ENCODE measurements around the gene GABRB1.

GABRB1 gene

DNA sequence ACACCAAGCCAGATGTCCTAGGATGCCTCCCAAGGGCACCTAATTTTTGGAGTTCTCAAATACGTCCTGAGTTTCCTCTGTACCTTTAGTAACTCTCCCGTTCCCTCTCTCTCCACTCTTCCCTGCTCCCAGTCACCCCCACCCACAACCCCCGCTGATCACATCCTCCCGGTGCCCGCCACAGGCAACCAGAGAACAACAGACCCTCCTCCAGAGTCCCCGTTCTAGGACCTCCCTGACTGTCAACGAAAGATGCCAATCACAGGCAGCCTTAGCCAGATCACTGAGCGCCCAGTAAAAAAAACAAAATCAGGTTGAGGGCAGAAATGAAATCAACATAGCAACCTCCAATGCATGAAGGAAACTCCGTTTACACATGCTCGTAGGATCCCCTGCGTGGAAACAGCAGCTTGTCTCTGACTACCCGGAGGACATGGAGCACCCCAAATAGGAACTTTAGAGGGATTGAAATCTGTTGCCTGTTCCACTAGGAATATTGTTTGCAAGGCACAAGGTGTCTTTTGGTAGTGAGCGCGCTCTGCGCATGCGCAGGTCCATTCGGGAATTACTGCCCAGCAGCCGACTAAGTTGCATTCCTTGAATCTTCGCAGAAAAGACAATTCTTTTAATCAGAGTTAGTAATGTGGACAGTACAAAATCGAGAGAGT, at the start of gene GABRB1:
TSS of gene GABRB1 (plus strand) at position 557 of the 668 bp plus-strand sequence.
- DNase-seq, result peak in 1 of 4 experiments; percentile 2

DNA sequence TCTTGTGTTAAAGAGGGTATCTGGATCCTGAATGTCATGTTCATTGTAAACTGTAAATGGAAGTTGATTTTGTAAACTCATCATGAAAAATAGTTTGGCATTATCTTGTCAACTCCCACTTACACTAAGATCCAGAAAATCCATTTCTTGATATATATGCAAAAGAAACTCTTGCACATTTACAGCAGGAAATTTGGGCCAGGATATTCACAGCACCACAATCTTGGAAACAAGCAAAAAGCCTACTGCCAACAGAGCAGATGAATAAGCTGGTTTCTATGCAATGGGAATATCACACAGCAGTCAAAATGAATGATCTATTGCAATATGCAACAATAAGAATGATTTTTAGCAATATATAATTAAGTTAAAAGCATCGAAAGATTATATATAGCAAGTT, 46.6 kb upstream of the GABRB1 start:
- no peak for DNase-seq

DNA sequence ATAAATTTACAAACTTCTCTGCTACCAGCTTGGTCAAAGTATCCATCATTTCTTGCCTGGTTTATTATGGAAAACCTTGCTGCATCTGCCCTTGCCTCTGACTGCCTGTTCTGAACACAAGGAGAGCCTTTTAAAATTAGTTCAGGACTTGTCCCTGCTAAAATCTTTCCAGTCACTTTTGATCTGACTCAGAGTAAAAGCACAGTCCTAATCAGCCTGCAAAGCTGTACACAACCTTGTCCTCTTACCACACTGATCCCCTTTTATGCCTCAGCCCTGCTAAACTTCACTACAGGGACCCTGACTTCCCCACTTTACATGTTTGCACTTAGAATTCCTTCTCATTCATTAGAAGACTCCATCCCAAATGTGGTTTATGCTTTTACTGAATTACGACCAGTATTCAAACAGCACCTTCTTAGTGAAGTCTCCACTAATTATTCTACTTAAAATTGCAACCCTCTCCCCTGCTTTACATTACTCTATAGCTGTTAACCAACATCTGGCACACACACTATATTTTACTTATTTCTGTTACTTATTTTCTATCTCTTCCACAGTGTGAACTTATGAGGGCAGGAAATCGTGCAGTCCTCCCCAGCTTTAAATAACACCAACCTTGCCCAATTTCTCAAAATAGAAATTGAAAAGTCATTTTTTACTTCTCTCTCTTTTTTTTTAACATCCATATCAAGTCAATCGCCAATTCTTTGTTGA, 44.3 kb upstream of the GABRB1 start:
- no peak for DNase-seq

DNA sequence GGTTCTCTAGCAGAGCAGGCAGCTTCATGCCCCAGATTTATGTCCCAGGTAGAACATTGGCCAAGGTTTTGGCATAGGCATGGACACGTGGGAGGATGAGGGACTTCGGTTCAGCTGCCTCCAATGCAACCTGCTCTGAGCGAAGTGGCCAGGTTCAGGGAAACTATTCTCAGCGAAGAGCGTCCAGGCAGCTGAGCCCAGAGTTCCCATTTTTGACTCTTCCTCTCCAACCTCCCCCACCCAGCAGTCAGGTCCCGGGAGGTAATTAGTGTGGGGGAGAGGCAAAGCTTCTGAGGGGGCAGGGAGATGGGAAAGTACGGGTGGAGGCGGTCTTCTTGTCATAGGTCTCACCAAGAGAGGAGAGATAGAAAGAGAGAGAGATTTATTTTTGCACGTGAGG, 39.0 kb upstream of the GABRB1 start:
- no peak for DNase-seq

DNA sequence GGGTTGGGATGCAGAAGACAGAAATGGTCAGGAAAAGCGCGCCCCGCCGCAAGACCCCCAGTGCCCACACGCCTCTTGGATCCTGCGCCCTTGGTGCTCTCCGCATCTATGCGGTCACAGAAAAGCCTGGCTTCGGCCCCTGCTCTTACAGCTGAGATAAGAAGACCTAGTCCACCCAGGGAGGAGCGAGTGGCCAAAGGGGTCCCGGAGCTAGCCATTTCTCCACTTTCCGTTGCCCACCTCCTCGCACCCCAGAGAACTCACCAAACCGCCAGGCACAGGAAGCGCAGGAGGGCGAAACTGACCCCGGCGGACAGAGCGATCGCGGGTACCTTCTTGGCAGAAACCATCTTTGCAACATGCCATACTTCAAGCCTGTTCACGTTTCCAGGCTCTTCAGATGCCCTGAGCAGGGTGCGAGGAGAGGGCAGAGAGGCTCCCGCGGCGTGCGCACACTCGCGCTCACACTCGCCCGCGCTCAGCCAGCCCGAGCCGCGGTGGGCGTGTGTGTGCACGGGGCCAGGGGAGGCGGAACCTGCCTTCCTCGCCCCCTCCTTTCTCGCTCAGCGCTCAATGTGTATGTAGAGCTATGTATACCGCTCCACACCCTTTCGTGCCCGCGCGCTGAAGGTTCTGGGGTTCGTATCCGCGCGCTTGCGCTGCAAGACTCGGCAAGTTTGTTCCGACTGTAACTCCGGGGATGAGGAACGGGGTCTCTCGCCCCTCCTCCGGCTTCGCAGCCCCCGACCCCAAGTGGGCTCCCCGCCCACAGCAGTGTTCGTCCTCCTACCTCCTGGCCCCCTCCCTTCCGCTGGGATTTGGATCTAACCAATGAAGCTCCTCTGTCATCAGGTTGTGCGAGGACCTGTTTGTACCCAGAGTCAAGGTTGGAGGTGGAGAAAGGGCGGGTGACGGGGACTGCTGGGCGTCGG, 38.0 kb upstream of the GABRB1 start, which contains the start of gene GABRA4:
TSS of gene GABRA4 (minus strand) at position 507 of the 932 bp plus-strand sequence. CDS start at position 350, 157 bp downstream.
- peak in 2 of 4 experiments; percentile 0 for DNase-seq

DNA sequence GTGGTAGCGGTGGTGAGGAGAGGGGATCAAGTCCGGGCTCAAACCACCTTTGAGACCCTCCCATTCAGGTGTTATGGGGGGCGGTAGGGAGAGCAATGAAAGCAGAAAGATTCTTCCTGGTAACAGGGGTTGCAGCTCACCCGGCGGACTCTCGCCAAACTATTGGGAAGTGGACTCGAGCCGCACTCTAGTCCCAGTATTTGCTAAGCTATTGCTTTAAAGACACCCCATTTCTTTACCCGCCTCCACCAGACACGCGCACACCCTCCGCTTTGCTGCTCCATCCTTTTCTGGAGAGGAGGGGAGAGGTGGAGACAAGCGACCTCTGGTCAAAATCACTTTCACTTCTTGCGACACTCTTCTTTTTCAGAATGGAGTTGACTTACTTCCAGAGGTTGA, 37.4 kb upstream of the GABRB1 start:
- no peak for DNase-seq

DNA sequence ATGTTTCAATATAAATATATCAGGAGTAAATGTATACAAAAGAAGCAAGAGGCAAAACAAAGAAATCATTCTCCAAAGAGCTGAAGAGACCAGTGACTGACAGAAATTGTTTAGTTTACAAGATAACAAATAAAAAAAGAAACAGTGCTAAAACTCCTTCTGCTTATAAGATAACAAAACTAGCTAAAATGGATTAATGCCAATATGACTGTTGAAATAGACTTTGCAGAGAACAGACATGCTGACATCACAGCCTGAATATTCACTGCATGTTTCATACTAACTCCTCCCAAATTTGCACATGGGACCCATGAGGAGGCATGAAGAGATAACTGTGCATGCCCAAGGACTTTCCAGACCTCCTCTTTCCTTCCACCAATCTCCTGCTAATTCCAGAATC, 31.8 kb upstream of the GABRB1 start:
- DNase-seq, result no peak

DNA sequence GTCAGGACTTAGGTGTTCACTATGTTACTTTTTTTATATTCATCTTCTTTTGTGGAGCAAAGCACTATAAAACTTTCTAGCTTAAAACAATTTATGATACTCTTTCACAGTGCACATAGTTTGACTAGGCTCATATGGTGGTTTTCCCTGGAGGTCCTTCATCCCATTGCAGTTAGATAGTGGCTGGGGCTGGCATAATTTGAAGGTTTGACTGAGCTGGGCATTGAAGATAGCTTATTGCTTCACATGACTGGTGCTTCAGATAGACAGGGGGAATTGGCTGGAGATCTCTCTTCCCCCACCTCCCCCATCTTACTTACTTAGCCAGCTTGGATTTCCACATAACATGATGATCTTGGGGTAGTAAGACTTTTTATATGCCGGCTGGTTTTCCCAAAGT, 31.0 kb upstream of the GABRB1 start:
- DNase-seq, result no peak

DNA sequence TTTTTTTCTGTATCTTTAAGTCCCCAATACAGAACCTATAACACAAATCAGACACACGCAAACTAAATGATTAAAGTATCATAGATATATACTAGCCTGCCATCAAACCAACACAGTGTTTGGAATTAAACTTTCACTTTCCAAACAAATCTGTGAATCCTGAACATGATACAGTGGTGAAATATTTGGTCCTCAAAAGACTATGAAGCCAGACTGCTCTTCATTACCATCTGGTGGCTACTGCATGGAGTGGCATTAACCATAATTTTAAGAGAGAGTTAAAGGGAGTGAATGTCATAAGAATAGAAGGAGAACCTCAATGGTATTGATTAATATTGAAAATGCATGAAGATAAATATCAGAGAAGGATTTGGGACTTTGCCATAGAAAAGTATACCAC, 28.8 kb upstream of the GABRB1 start:
- DNase-seq, result no peak

DNA sequence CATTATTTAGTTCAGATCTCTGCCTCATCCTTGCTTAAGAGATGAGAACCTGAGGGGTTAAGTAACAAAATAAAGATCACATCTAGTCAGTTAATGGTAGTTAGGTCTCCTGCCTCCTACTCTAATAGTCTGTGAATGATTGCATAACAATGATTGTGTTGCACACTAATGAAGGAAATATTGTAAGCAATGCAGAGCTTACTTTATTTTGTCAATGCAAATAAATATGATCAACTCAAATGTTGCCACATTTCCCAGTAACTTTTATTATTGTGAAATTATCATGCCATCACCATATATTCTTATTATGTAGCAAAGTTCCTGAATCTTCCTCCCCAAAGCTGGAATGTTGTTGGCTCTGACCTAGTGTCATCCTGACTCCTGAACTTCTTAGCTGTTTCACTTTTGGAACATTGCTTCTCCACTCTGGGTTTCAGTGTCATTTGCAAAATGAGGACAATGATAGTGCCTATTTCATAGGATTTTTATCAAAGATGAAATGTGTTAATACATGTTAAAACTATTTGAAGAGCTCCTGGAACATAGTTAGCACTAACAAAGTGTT, 20.9 kb upstream of the GABRB1 start:
- no peak for DNase-seq

DNA sequence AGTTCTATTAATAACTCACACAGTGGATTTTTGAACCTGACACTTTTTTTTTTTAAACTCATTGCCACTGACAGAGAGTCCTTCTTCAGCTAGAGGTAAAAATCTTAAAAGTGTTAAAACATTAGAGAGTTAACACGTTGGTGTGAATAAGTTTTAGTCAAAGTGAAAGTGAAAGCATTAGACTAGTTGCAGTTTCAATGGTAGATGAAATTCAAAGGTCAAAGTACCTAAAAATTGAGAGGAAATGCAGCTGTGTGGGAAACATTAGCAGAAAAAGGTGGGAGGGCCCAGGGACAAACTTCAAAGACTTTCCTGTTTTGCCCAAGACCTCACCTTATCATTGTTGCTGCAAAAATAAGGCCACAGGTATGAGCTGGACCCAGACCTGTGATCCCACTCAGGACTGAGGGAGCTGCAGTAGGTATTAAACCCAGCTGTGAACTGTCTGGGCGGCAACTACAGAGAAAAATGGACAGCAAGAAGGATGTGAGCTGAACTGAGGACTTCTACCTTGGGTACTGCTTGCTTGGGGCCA, 20.4 kb upstream of the GABRB1 start:
- no peak for DNase-seq

DNA sequence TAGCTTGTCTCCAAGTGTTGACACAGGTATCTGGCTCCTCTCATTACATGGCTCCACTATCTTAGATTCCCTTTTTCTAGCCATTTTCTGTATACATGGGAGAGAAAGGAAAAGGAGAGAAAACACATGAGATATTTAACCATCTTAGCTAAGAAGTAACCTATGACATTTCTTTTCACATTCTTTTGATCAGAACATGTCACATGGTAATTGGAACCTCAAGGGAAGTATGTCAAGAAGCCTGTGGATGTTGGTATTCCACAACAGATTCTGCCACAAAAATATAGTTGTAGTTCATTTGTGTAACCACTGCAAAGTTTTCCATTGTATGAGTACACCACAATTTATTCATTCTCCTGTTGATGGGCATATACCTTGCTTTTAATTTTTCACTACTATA, 18.7 kb upstream of the GABRB1 start:
- DNase-seq, result no peak

DNA sequence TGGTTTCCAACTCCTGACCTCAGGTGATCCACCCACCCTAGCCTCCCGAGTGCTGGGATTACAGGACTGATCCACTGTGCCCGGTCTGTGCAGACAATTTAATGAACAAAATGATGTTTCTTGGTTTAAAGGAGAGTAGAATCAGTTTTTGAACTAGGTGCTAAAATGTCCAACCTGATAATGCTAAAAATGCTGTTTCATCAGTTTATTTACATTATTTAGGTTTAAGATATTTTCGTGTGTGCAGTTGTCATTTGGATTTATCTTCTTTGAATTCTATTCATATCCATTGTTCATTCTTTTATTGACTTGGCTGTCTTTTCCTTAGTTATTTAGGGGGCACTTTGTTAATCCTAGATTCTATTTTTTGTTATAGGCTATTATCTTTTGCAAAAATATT, 18.0 kb upstream of the GABRB1 start:
- DNase-seq, result no peak

DNA sequence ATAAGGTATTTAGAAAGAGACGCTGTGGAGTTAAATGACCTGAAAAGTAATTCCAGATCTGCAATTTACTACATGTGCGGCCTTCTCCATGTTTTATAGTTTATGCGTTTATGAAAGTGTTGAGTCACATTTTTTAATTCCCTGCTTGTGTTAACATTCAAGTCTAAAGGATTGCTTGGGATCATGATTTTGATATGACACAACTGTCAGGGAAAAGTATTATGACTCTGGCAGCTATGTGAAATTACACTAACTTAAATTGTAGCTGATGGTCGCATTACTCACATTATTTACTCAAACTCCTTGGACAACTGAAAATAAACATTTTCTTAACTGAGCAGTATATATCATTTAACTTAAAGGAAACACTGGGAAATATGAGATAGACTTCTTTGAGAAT, 14.3 kb upstream of the GABRB1 start:
- no peak for DNase-seq

DNA sequence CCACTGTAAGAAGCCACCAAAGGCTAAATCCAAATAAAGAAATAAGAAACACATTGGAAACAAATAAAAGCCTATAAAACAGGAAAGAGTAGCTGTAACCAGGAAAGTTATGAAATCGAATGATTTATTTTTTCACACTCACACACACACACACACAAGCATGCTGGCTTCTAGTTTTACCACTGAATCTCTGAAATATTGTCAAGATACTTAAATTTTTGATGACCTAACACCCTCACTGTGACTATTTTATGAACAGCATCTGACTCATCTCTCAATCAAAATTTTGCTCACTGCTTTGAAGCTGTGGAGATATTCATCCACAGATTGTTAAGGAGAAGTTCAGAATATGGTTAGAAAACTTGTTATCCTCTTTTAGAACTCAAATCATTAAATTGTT, 13.9 kb upstream of the GABRB1 start:
- no peak for DNase-seq

DNA sequence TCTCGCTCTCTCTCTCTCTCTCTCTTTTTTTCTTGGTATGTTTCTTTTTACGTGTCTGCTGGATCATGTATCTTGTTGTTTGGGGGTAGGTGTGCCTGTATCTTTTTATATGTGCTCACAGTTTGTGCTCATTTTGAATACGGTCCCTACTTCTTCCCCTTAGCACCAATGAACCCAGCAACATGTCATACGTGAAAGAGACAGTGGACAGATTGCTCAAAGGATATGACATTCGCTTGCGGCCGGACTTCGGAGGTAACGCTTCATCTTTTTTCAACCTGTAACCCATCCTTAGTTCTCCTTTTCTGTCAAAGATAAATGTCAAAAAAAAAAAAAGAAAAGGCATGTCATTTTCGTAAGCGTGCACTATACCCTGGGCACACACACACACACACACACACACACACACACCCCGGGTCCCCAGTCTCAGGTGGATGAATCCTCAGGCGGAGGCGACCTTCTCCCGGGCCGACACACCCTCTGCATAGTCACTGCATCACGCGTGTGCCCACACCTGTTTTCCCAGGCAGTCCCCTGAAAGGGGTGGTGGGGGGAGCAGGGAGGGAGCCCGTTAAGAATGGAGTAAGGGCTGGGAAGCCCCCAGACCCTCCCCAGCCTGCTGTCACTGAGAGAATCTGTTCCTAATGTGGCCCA, 511 bp downstream of the GABRB1 start:
- DNase-seq, result no peak

DNA sequence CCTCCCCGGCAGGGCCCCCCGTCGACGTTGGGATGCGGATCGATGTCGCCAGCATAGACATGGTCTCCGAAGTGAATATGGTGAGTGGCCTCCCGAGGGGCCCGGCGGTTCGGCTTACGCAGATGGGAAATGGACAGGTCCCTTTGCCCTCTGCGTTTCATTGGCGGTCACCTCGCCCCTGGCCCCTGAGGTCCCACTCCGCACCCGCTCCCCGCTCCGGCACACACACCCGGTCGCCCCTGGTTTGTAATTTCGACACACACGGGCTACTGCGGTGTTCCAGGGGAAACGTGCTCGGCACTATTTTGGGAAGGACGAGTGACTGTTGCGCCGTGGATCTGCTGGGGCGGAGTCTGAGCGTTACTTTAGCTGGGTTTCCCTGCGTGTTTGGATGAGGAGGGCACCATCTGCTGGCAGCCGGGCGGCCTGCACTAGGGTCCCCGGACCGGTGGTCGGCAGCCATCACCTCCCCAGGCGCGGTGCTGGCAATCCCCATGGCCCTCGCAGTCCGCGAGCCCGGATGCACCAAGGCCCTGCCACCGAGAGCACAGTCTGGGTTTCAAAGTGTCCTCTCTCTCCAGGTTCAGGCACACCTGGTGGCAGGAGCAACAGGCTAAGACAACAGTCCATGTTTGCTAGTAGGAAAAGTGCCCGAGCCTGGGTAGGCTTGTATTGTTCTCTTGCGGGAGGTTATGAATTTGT, 1.2 kb downstream of the GABRB1 start:
- peak in 2 of 4 experiments; percentile 1 to 11 for DNase-seq

DNA sequence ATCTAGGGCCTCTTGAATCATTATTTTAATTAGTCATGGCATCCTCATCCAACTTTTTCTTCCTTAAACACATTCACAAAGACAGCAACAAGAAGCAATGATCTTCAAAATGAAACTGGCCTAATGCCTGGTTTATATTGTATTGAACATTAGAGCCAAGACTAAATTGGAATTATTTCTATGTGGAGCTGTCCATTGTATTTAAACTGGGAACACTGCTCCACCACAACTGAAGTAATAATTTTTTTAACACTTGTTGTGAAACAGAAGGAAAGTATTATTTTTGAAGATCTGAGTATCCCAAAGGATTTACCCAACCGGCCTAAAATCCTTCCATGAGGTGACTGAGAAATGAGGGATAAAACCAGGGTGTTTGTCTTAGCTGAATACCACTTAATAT, 6.9 kb downstream of the GABRB1 start:
- no peak for DNase-seq

DNA sequence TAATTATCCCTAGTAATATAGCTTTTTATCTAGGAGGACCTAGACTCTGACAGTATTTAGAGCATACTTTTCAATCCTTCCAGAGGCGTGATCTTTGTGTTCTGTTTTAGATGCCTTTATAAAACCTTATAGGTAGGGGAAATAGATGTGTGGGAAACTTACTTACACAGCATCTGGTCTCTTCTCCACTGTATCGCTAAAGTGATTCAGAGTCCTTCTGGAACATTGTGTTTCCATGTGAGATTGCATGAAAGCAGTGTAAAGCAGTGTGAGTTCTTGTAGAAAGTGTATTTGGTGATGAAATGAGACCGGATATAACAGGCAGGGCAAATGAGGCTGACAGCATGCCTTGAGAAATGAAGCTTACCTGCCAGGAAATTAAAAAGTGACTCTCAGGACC, 9.5 kb downstream of the GABRB1 start:
- no peak for DNase-seq

DNA sequence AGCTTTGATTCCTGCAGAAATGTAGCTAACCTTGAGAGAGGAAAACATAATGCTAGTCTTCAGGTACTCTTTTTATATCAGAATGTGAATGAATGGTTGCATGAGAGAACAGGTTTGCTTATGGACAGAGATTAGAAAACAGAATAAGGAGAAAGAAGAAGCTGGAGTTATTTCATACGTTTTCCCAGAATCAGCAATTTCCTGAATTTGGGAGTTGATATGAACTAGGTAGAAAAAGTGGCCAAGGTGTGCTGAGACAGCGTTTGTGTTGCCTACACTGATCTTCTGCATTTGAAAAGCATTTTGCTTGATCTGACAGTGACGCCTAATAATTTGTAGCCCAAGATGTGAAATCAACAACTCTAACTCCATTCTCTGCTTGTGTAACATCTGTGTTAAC, 12.5 kb downstream of the GABRB1 start:
- DNase-seq, result no peak

DNA sequence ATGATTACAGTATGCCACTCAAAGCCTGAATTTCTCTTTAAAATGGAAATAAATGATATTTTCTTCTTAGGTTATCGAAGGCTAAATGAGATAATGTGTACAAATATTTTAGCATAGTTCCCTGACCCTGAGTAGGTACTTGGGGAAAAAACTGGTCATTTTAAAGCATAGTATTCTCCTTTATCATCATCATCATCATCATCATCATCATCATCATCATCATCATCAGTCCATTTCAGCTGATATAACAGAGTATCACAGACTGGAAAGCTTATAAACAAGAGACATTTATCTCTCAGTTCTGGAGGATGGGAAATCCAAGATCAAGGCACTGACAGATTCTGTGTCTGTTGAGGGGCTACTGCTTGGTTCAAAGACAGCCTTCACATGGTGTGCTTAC, 13.9 kb downstream of the GABRB1 start:
- DNase-seq, result no peak

DNA sequence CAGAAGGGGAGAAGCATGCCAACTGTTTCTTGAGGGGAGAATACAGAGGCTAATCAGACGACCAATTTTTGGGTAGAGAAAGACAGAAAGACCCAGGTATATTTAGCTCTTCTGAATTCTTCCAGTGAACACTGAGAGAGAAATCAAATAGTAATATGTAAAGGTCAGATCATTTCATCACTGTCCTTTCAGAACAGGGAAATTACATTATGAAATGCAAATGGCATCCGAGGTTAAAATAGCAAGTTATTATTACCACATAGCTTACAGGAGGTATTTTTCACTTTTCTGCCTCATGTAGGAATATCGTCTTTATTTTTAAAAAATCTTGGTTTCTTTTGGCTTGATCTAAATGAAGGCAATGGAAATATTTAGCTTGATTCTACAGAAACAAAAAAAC, 18.0 kb downstream of the GABRB1 start:
- DNase-seq, result no peak

All from activated naive CD4-positive, alpha-beta T cell (primary cell).